GM21447 (cell line): ENCODE results near the gene ZMIZ1.

Experiments used
- ATAC-seq: cut with Tn5 transposase; IDR thresholded peaks from one replicate; pipeline ENCODE4 v1.9.1; 2021; ENCODE audit not compliant: unreplicated experiment

ZMIZ1 gene

DNA sequence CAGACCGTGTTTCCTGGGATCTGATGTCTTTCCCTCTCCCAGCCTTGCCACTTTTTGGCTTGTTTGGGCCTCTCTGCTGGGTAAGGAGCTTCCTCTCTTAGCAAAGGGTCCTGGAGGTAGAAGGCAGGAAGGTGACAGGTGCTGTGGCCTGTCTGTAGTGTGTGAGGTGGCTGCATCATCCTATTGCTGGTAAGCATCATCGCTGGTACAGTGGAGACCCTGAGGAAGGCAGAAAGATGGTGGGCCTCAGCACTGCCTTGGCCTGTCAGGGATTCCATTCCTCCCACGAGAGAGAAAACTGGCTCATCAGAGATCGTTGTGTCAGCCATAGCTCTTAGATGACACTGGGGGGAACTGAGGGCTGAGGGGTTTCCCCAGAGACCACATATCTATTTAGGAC lies 46.5 kb downstream of the ZMIZ1 start:
- no peak for ATAC-seq

DNA sequence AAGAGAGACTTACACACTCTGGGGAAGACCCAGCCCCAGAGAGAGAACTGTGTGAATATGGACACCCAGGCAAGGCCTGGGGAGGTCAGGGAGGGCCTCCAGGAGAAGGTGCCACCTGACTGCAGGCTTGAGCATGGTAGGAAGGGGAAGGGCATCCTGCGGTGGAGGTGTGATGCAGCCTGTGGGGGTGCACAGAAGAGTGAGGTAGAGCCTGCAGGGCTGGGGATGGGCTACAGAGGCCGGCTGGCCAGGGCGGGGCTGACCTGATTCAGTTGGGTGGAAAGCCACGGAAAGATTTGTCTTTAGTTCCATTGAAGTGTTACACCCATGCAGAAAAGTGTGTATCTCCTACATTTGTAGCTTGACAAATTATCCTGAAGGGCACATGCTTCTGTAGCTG lies 47.6 kb downstream of the ZMIZ1 start:
- ATAC-seq, result peak; percentile 40

DNA sequence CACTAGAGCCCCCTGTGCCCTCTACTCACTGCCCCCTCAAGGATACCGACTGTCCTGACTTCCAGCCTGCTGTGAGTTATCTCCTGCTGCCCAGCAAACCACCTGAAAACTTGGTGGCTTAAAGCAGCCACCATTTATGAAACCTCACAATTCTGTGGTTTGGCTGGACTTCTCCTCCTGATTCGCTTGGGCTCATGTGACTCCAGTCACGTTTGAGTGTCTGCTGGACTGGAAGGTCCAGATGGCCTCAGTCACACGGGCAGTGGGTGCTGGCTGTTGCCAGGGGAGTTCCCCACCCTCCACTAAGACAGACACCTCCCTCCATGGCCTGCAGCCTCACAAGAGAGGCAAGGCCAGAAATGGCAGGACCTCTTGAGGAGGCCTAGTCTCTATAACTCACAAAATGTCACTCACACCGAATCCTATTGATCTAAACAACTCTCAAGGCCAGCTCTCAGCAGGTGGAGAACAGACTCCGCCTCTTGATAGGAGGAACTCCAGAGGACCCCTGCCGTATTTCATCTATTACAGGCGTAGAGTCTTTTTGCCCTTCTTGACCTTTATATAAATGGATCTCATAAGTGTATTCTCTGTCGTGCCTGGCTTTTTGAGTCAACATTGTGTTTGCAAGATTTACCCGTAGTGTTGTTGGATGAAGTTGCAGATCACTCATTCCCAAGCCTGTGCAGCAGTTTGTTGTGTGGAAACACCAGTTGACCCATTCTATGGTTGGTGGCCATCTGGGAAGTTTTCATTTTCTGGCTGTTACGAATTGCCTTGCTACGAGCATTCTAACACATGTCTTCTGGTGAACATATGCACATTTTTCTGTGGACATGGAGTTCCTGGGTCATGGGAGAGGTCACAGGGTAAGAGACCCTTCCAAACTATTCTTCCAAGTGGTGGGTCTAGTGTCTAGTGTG lies 48.3 kb downstream of the ZMIZ1 start:
- ATAC-seq, result peak; percentile 86

DNA sequence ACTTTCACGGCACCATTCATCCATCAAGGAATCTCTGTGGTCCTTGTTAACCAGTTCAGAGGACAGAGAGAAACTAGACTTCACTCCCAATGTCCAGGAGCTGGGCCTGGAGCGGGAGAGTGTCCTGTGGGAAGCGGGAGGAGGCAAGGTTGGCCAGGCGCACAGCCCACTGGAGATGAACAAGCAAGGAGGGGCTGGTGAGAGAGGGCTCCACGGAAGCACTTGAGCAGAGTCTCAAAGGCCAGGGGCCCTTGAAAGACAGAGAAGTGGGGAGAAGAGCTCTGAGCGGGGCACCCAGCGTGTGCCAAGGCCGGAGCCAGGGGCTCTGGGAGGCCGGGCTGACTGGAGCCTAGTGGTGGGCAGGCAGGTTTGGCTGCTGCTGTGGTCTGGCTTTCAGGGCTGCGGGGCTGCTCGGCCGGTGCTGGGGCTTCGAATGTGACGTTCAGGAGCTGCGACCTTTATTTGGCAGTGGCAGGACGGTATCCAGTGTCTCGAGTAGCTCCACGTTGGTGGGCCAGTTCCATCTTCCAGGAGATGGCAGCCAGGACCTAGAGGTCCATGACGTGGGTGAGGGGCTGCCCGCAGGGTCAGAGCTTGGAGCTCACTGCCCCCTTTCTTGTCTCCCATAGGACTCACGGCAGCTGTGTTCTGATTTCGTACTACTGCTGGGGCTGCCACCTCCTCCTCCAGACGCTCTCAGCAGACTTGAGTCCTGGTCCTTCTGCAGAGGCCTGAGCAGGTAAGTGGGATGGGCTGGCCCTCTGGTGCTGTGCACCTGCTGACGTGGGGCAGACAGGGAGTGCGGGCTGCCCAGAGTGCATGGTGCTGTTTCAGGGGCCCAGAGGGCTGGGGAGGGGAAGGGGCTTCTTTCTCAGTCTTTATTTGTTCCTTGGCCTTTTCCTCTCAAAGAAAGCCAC lies 49.8 kb downstream of the ZMIZ1 start:
- no peak for ATAC-seq

DNA sequence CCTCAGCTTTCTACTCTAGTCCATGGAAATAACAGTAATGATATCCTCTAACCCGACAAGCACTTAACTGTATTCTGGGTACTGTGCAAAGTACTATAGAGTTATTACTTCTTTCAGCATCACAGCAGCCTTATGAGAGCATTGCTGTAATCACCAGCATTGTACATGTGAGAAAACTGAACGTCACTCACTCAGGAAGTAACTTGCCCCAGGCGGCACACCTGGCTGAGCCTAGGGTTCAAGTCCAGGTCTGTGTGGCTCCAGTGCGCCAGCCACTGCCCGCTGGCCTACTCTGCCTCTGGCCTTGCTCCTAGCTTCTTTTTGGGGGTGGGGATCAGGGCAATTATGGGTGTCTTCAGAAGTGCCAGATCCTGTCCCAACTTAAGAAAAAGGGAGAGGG lies 50.5 kb downstream of the ZMIZ1 start:
- no peak for ATAC-seq

DNA sequence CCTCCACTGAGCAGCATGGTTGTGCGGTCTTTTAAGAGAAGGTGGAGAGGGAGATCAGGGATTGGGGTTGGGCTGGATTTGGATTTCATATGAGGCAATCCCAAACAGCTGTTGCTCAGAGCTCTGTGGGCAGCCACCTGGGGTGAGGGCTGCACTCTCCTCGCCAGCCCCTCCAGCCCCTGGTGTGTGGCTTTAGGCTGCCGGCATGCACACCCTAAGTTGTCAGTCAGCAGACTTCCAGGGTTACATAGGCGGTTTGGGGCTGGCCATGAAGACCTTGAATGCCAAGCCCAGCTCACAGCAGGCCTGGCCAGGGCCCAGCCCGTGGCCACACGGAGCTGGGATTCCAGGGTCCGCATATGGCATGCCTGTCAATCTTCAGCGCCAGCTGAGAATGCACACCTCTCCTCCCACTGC lies 54.8 kb downstream of the ZMIZ1 start:
- ATAC-seq, result no peak

DNA sequence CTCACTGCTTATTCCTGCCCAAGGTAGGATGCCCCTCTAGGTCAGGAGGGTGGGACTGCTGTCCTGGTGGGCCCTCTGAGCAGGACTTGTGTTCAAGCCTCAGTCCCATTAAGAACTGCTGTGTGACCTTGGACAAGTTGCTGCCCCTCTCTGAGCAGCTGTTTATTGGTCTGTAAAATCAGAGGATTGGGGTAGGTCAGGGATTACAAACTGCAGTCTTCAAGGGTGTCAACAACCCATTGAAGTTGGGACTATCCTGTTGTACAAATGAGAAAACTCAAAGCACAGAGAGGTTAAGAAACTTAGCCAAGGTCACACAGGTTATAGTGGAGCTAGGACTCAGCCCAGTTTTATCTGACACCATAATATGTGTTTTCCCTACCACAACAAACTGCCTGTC lies 55.3 kb downstream of the ZMIZ1 start:
- ATAC-seq, result no peak

DNA sequence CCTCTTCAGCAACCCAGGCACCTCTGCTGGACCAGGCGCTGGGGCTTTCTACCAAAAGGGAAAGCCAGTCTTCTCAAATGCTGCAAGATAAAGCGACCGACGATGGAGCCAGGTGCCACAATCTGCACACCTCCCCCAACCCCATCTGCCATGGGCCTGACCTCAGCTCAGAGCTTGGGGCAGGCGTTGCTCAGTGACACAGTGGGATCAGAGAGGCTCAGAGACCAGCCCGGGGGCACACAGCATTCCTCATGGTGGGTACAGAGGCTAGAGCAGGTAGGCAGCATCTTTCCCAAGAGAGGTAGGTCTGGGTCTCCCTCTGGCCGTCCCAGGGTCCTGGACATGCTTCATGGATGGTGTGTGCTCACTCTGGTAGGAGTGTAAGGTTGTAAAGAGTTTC lies 56.3 kb downstream of the ZMIZ1 start:
- no peak for ATAC-seq

DNA sequence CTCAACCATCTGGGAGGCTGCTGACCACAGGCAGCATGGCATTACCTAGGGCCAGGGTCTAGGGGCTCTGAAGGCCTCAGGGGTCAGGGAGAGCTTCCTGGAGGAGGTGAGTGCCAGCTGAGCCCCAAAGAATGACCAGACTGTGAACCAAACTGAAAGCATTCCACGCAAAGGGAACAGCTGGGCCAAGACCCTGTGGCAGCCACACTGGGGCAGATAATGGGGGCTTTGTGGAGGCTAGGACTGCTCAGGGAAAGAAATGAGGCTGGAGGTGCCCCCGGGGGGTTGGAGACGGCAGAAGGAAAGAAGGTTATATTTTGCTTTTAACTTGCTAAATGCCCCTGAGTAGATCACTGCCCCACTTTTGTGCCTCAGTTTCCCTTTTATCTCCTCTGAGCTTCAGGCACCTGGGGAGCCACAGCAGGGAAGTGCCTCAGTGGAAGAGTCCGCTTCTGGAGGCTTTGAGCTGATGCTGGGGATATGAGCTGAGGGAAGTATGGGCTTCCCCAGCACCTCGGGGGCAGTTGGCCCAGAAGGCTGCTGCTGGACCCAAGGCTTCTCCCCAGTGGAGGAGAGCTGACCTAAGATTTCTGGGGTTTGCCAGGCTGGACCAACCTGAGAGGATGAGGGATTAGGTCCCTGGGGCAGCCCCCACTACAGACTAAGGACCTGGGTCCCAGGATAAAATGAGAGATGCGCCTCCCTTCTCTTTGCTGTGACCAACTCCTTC lies 57.8 kb downstream of the ZMIZ1 start:
- ATAC-seq, result no peak

DNA sequence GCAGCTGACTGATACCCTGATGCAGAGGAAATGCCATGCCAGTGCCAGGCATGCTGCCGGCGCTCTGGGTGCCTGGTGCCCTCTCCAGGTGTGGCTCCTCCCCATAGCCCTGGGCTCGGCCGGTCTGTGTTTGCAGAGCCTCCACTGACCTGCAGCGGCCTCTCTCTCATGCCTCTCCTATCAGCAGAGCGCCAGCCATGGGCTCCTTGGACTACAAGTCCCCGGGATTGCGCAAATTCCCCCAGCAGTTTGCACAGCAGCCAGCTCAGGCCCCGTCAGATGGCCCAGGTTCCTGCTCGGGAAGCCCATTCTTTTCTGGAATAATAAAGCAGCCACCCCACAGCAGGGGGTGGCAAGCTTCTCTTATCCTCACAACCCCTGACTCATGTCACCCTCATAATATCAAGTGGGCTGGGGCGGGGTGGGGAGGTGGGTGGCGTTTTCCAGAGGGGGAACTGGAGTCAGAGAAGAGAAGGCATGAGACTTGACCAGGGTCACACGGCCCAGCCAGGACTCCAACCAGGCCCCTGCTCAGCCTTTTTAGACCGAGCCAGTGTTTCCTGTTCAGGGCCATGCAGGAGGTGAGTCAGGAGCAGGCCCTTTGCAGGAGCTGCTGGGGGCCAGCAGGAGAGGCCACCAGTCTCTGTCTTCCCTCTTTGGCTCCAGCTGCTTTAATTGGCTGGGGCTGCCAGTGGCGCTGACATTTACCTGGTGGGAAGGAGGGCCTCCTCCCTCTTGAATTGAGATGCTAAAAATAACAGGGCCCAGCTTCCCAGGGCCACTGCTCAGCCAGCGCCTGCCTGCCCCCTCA lies 58.6 kb downstream of the ZMIZ1 start:
- ATAC-seq, result no peak

DNA sequence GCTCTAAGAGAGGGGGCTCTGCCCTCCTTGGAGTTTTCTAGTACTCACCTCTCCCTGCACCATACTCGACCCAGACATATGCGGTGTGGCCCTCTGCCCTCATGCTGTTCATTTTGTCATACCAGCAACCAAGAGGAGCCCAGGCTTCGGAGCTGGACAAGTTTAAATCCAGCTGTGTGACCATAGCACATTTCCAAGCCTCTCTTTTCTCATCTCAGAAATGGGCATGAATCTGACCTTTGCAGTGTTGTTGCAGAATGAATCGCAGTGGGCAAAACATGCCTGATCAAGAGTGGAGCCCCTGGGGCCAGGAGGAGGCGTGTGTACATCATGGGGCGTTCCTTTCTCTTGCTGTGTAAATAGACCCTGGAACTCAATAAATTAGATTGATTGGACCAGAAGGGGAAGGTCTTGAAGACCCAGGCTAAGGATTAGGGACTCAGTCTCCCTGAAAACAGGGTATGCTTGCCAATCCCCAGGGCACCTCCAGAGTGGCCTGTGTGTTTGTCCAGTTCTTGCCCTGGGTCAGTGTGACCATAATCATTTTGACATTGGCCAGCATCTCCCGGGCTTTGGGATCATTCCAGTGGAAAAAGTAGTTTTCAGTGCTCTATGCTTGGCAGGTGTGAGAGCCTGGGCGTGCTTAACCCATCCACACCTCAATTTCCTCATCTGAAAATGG lies 59.6 kb downstream of the ZMIZ1 start:
- no peak for ATAC-seq

DNA sequence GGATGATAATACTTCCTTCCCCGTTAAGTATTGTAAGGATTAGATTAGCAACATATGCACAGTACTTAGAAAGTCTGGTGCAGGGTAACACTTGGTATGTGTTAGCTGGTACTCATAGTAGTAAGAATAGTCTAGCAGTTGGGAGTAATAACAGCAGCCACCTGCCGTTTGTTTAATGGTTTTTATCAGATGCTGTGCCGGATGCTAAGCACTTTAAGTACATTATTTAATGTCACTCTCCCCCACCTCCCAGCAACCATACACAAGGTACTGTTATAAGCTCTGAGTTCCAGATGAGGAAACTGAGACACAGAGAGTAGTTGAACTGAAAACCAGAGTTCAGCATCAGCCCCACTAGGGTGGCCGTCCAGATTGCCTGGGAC lies 60.1 kb downstream of the ZMIZ1 start:
- no peak for ATAC-seq

DNA sequence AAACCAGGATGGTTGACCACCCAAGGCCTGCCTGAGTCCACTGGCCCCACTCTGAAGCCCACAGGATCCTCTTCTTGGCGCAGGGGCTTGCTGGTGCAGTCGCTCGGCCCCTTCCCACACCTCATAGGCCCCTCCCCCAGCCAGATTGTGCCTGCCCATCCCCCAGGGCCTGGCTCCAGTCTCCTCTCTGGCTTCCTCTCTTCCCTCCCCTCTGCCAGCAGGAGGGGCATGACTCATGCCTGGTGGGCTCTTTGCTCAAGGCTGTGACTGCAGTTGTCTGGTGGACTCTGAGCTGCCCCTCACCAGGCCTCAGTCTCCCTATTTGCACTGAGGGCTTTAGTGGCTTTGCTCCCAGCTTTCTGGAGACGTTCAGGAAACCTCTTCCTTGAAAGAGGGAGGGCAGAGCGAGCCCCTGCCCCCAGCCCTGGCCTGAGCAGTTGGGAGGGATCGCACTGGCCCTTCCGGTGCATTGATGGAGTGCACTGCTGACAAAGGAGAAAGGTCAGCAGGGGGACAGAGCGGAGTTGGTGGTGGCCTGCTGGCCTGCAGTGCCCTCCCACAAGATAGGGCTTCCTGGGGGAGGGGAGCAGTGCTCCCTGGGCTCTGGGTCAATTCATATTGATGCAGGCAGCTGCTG lies 60.7 kb downstream of the ZMIZ1 start:
- no peak for ATAC-seq

DNA sequence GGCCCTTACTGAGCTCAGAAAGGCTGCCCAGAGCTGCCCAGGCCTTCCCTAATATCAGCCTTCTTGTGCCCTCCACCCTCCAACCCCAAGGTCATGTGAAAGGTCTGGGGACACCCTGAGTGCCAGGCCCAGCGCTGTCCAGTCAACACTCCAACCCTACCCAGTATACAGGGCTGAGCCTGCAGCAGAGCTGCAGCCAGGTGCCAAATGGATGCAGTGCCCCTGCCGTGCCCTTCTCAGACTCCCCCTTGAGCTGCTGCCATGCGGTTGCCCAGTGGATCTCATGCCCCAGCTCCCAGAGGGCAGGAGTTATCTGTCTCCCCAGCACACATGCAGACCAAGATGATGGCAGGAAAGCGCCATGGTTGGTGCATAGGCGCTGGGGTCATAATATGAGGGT lies 61.5 kb downstream of the ZMIZ1 start:
- ATAC-seq, result no peak

DNA sequence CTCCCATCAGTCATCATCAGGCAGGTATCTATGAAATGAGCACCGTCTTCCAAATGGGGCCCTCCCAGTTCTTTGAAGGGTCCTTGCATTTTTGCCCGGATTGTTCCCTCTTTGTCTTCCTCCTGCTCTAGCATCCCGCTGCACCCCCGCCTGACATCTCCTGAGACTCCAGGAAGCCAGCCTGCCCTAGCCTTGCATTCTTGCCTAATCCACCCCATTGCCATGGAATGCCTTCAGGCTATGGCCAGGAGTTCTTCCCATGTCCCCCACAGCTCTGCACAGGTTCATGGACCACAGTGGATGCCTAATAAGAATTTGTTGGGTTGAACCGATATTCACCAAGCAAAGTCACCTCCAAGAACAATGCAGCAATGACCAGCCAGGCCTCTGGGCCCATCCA lies 62.1 kb downstream of the ZMIZ1 start:
- no peak for ATAC-seq

DNA sequence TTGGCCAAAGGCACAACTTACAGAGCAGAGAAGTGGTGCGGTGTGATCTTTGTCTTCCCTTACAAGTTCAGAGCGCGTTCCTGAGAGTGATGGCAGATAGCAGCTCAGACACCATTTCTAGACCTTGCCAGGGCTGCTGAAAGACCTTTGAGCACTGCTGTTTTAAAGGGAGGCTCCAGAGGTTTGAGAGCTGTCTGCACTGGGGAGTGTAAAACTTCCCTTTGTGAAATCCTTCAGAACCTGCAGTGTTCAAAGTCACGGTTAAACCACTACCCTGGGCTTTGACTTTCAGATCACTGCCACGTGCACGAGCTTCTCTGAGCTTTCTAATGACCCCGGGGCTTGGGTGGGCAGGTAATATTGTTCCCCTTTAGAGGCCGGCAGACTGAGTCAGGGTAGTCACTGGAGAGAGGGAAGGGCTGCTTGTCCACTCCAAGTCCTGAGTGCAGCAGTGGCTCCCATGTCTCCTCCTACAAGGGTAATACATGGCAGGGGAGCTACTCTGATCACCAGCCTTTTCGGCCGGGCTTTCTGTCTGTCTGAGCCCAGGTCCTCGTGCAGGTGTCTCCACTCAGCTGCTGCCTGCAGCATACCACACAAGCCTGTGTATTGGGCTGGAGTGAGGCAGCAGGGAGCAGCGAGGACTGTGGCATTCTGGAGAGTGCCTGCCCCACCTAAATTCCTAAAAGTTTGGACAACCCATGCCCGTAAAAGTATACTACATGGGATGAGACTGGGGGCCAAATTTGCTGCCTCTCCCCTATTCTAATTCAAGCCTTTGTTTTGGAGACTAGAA lies 63.3 kb downstream of the ZMIZ1 start:
- no peak for ATAC-seq

DNA sequence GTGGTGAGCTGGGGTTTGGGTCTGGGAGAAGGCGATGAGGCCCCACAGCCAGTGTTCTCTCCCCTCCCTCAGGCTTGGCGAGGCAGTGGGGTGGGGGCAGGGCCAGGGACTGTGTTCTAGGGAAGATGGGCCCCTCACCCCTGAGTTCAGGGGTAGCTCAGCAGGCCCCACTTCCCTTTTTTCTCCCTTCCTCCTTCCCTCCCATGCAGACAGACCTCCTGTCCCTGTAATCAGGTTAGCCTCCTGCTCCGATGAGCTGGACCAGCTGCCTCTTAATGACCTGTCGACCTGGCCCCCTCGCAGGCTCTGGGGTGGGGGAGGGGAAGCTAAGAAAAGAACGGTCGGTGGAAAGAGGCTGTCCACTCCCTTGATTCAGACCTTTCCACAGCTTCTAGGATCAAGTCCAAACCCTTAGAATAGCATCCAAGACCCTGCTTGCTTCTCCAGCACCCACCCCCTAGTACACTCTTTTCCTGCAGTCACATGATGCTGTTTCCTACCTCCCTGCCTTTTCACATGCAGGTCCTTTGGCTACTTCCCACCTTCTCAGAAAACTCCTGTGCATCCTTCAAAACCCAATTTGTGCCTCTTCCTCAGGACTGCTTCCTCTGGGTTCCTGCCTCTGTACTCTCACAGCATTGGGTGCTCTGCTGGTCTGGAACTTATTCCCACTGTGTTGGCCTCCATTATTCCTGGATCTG lies 64.1 kb downstream of the ZMIZ1 start:
- ATAC-seq, result no peak

DNA sequence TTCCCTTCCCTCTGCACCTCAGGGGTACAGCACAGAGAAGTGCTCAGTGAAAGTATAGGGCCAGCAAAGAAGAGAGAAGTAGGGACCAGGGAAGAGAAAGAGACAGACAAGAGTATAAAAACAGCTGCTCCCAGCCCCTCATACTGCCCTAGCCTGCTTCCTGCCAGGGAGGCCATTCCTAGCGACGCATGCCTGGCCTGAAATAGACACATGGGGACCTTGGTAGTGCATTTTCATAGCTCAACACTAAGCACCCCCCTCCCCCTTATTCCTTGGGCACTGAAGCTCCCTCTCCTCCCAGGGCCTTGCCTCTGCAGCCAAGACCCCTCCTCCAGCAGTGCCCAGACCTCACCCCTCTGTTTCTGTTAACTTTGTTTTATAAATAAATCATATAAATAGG lies 64.7 kb downstream of the ZMIZ1 start:
- ATAC-seq, result no peak
